ENCODE measurements around the gene TOMT. TPM values are rescaled to one million over a fixed set of nuclear protein-coding genes. Genes with fewer than 3 reads are reported as not detected.
A peak's percentile ranks its signal among the peaks of the same experiment; 100 is the strongest.
"Not testable (repeated sequence)": the region's sequence is repeated elsewhere in the genome, so short reads cannot be mapped to it uniquely, and the experiment has no call there.

Gene TOMT
- polyA plus RNA-seq, 3 donors: not detected

DNA sequence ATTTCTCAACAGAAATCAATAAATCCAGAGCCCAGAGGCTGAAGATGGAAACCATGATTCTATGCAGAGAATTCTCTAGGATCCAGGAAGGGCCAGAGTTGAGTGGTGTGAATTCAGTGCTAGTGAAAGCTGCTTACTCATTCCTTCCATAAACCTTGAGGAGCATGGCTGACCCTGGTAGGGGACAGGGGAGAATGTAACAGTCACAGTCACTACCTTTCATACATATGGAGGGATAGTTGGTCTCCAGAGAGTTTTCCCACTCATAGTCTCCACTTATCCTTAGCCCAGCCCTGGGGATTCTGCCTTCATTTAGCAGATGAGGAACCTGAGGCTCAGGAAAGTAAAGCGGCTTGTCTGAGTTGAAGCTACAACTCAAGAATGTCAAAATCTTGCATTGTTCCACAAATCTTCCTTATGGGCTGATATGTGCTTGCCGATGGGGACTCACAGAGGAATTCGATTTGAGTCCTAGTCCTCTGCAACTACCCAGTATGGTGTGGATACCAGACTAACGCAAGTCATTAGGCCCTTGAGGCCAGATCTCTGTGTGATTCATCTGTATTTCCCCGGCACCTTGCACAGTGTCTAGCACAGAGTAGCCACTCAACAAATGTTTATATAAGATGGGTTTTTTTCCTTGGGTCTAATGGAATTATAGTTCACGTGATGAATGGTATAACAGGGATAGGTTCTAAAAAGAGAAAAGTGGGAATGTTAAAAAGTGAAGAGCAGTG, 10.5 kb downstream of the TOMT start:
- DNase-seq (ENCODE audit: extremely low read depth in 1 of 11, low read depth in 9 of 11, low spot score in 4 of 11): no peak

DNA sequence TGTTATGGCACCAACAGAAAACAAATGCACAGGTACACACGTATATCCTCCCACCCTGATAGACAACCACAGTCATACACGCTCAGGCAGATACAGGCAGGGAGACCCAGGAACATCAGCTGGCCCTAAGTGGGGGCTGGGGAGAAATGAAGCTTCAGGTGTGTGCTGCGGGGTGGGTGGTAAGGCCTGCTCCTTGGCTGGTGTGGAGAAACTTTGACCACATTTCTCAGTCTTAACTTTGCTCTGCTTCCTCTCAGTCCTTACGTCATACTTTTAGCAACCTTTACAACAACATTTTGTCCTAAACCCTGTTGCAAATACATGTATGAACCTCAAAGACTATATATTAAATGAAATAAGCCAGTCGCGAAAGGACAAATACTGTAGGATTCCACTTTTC, 13.5 kb downstream of the TOMT start:
- DNase-seq (ENCODE audit: extremely low read depth in 1 of 11, low read depth in 9 of 11, low spot score in 4 of 11): no peak

DNA sequence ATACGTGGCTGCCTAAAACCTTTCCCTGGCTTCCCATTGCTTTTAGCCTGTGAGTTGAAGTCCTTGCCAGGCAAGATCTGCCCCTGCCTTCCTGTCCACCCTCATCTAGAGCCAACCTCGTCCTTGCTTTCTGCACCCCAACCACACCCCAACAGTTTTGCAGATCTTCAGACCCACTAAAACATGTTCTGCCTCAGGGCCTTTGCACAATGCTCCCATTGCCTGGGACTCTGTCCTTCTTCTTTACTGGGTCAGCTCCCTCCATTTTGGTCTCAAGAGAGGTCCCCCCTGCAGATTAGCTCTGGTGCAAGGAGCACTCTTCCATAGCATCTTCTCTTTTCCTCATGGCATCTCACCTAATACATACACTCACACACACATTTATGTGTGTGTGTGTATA, 15.2 kb downstream of the TOMT start:
- no peak for DNase-seq (ENCODE audit: extremely low read depth in 1 of 11, low read depth in 9 of 11, low spot score in 4 of 11)

DNA sequence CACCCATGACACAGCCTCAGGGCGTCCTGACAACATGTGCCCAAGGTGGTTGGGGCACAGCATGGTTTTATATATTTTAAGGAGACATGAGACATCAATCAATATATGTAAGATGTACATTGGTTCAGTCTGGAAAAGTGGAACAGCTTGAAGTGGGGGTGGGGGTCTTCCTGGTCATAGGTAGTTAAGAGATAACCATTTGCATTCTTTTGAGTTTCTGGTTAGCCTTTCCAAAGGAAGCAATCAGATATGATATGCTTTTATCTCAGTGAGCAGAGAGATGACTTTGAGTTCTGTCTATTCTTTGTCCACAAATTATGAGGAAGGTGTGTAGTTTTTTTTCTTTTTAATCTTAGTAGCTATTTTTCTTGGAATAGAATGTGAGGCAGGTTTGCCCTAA, 16.9 kb downstream of the TOMT start:
- no peak for DNase-seq (ENCODE audit: extremely low read depth in 1 of 11, low read depth in 9 of 11, low spot score in 4 of 11)

DNA sequence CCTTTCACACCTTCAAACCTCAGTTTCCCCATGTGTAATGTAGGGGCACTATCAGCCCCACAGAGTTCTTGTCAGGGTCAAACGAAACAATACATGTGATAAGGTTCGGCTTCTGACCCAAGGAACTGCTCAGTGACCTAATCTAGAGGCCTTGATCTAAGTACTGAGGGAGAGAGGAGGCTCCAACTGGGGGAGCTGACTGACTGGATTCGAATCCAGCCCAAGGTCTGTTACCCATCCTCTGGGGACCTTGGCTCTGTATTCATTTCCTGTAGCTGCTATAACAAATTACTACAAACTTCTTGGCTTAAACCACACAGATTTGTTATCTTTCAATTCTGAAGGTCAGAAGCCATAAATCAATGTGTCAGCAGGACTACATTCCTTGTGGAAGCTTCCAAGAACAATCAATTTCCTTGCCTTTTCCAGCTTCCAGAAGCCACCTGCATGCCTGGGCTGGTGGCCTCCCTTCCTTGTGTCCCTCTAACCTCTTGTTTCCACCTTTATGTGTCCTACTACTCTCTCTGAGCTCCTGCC, 17.5 kb downstream of the TOMT start:
- DNase-seq (ENCODE audit: extremely low read depth in 1 of 11, low read depth in 9 of 11, low spot score in 4 of 11): no peak

DNA sequence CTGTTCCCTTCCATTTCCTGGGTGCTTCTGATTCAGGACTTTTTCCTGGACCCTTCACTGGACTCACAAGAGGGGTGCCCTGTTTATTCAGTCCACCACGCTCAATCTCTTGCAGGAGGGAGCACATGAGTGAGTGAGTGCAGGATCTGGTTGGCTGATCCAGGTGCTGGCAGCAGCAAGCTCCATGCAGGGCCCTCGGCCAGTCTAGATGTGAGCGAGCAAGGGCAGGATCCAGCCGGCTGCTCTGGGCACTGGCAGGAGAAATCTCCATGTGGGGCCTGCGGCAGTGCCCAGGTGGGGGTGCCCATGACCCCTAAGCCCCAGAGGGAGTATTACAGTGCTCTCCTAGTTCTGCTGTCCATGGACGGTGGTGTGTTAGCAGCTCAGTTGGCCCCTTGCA, 18.3 kb downstream of the TOMT start:
- DNase-seq (ENCODE audit: extremely low read depth in 1 of 11, low read depth in 9 of 11, low spot score in 4 of 11): no peak

DNA sequence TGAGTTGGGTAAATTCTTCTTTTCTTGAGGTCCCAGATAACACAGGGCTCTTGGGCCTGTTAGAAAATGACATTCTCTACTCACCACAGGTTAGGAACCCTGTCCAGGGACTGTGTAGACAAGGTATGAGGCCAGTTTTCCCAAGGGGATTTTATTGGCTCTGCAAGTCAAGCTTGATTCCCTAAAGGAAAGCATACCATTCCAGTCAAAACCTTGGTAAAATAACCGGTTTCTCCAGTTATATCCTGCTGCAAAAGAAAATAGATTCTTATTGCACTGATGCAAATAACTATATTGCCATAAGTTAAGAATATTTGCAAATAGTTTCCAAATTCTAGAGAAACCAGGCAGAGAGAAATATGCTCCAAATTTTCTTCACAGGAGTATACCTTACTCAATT, 20.2 kb downstream of the TOMT start:
- no peak for DNase-seq (ENCODE audit: extremely low read depth in 1 of 11, low read depth in 9 of 11, low spot score in 4 of 11)

DNA sequence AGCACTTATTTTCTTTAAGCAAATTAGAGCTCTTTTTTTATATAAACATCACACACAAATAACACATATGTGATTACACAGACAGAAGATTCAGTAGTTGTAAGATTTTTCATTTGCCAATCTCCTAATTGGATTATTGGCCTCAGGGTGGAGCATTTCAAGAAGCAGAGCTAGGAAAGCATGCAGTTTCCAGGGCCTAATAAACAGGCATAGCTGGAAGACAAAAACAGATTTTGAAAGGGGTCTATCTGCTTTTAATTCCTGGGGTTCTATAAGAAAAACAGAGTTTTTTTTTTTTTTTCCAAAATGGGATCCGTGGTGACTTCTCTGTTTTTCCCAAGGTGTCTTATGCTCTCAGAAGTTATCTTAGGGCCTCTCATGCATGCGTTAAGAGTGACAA, 22.2 kb downstream of the TOMT start:
- DNase-seq (ENCODE audit: extremely low read depth in 1 of 11, low read depth in 9 of 11, low spot score in 4 of 11): no peak

DNA sequence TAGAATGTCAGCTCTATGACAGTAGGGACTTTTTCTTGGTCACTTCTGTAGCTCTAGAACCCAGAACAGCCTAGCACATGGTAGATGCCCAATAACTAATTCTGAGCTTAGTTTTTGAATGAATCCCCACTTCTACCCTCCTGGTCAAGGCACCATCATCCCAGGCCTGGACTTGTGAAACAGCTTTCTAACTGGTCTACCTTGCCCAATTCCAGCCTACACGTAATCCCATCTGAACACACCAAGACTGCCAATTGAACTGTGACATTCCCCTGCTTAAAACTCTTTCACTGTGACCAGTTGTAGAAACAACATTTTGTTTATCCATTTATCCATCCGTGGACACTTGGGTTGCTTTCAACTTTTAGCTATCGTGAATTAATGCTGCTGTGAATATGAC, 23.7 kb downstream of the TOMT start:
- DNase-seq (ENCODE audit: extremely low read depth in 1 of 11, low read depth in 9 of 11, low spot score in 4 of 11): no peak

DNA sequence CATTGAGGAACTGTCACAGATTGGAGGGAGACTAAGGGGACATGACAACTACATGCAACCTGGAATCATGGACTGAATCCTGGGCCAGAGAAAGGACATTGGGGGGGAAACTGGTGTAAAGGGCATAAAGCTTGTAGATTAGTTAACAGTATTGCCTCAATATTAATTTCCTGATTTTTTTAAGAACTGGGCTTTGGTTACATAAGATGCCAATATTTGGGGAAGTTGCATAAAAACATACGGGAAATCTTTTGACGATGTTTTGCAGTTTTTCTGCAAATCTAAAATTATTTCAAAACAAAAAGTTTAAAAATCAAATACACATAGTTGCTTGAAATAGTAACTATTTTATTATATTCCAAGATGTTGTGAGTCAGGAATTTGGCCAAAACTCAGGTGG, 26.9 kb downstream of the TOMT start:
- DNase-seq (ENCODE audit: extremely low read depth in 1 of 11, low read depth in 9 of 11, low spot score in 4 of 11): no peak

DNA sequence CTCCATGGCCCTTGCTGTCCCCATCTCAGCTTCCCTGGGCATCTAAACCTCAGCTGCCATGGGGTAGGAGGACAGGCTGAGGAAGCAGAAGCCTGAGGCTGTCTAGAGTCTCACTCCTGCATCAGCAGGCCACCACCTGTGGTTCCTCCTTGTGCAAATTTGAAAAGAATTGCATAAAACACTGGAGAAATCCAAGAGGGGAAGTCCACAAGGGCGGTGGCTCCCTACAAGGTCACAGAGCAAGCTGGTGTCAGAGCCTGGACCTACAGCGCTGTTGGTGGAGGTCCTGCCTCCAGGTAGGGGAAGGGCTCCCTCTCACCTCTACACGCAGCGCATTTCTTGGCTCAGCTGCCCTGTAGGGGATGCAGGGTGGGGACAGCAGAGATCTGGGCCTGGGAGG, 29.7 kb downstream of the TOMT start, which contains the start of gene FOLR3:
TSS of gene FOLR3 (plus strand) at position 253 of the 400 bp plus-strand sequence. CDS start 228 bp downstream, outside the sequence.
- not testable (repeated sequence) for DNase-seq (ENCODE audit: extremely low read depth in 1 of 11, low read depth in 9 of 11, low spot score in 4 of 11)

DNA sequence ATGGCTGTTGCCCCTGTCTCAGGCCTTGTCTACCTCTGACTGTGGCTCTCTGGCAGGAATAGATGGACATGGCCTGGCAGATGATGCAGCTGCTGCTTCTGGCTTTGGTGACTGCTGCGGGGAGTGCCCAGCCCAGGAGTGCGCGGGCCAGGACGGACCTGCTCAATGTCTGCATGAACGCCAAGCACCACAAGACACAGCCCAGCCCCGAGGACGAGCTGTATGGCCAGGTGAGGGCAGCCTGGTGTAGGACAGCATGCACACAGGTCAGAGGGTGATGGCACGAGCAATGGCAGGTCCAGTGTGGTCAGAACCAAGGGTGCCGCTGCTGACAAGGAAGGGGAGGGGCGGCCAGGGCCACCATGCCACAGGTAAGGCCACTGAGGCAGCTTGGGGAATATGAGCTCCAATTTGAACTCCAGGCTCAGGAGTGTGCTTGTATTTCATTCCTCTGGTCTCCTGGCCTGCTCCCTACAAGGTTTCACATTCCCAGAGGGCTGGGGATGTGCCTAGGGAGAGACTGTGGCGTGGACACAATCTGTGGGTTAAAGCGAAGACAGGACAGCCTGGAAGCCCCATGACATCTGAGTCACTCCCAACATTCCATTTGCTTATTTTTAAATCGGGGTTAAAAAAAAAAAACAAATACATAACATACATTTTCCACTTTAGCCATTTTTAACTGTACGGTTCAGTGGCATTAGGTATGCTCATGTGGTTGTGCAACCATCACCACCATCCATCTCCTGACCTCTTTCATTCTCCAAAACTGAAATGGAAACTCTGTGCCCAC, 30.4 kb downstream of the TOMT start:
- DNase-seq (ENCODE audit: extremely low read depth in 1 of 11, low read depth in 9 of 11, low spot score in 4 of 11): no peak

DNA sequence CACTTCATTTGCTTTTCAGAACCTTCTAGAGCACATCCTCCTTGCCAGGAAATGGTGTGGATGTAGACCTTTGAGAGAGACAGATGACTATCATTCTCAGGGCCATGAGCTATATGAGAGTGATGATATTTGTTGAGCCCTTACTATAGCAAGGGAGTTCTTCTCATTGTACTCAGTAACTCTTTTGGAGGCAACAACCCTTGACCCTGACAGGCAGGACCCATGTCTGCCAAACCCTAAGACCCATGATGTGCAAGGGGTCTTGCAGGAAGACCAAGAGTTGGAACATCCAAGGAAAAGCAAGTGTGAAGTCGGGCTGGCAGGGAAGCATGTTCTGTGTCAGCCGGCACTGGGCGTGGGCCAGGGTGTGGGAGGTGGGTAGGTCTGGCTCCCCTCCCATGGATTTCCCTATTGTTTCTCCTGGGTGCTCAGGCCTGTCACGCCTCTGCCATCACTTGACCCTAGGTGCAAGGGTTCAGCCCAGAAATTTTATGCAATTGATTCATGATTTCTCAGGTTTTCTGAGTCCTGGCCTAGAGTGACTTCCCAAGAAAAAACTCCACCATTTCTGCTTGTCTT, 31.0 kb downstream of the TOMT start:
- no peak for DNase-seq (ENCODE audit: extremely low read depth in 1 of 11, low read depth in 9 of 11, low spot score in 4 of 11)

DNA sequence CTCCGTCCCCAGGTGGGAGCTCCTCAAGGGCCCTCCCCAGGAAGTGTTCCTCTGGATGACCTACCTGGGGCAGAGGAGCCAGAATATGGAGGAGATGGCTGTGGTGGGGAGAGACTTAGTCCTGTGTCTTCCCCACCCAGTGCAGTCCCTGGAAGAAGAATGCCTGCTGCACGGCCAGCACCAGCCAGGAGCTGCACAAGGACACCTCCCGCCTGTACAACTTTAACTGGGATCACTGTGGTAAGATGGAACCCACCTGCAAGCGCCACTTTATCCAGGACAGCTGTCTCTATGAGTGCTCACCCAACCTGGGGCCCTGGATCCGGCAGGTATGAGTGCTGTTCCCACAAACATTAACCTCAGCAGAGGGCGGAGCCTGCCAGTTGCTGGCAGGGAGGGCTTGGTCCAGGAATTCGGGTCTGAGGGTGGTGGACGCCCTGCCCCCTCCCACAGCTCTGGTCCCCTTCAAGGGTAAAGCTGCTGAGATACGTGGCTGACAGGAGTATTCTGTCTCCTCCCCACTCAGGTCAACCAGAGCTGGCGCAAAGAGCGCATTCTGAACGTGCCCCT, 33.2 kb downstream of the TOMT start:
- DNase-seq (ENCODE audit: extremely low read depth in 1 of 11, low read depth in 9 of 11, low spot score in 4 of 11): peak in 2 of 11 donors; percentile 2 to 20

DNA sequence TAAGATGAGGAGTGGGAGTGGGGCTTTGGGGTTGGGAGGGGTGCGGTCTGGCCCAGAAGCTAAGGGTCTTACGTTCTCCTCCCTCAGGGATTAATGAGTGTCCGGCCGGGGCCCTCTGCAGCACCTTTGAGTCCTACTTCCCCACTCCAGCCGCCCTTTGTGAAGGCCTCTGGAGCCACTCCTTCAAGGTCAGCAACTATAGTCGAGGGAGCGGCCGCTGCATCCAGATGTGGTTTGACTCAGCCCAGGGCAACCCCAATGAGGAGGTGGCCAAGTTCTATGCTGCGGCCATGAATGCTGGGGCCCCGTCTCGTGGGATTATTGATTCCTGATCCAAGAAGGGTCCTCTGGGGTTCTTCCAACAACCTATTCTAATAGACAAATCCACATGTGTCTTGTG, 33.8 kb downstream of the TOMT start:
- DNase-seq (ENCODE audit: extremely low read depth in 1 of 11, low read depth in 9 of 11, low spot score in 4 of 11): no peak

DNA sequence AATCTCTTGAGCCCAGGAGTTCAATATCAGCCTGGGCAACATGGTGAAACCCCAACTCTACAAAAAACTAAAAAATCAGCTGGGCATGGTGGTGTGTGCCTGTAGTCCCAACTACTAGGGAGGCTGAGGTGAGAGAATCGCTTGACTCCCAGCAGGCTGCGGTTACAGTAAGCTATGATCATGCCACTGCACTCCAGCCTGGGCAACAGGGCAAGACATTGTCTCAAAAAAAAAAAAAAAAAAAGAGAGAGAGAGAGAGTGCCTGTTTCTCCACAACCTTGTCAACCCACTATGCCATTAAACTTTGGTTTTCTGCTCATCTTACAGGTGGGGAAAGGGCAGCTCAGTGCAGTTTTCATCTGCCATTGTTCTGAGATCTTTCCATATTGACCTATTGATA, 34.9 kb downstream of the TOMT start:
- DNase-seq (ENCODE audit: extremely low read depth in 1 of 11, low read depth in 9 of 11, low spot score in 4 of 11): no peak

DNA sequence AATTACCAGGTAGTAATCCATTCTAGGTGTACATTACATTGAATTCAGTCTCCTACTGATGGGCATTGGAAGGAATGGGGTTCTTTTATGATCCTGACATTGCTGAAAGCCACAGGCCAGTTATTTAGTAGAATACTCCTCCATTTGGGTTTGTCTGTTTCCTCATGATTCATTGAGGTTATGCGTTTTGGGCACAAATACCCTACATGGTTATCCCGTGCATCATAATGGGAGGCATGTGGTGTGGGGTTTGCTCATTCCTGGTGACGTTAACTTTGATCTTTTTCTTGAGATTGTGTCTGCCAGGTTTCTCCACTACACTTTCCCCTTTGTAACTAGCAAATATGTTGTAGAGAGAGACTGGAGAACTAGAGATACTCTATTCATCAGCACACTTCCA, 35.3 kb downstream of the TOMT start:
- DNase-seq (ENCODE audit: extremely low read depth in 1 of 11, low read depth in 9 of 11, low spot score in 4 of 11): no peak

DNA sequence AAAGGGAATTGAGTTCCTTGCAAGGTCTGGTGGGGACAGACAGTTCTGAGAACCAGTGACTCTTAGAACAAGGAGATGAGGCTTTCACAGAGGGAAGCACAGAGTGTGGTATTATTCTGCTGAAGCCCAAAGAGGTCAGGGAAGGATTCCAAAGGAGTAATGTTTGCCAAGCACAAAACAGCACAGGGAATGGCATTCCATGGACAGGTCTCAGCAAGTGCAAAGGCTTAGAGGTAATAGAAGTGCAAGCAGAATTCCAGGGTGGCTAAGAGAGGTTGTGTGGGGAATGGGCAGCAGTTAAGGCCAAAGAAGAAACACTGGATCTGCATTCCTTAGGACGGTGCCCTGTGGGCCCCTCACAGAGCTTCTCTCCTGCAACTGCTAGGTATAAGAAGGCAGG, 36.4 kb downstream of the TOMT start:
- DNase-seq (ENCODE audit: extremely low read depth in 1 of 11, low read depth in 9 of 11, low spot score in 4 of 11): not testable (repeated sequence)

DNA sequence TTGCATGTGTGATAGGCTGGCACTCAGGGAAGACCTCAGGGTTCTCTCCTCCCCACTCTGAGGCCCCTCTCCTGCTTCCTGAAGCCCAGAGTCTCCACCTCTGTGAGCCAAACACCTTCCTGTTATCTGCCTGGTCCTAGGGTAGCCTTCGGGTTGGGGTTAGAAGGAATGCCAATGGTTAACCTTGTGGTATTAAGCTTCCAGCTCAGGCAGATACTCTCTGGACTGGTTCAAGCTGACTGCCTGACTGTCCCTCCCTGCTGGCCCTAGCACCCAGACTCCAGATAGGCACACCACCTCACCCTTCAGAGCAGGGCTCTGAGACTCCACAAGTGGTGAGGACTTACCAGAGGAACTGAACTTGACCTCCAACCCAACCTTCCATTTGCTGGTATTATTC, 36.8 kb downstream of the TOMT start:
- not testable (repeated sequence) for DNase-seq (ENCODE audit: extremely low read depth in 1 of 11, low read depth in 9 of 11, low spot score in 4 of 11)
